ENCODE data around the gene UBN1.

The UBN1 gene

DNA sequence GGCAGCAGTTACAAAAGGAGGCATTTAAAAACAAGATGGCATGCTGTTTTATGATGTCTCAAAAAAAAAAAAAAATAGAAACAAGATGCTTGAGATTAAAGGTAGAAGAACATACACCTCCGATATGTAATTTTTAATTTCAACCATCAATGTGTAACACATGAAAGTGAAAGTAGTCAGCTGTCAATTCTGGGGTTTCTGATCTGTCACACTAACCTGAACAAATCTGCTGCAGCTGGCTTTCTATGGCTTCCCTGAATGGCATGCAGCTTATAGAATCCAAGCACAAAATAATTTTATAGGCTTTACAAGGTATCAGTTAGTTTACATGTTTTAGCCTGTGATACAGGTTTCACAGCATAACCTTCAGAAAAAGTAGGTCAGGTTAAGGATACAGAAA, 13.7 kb upstream of the UBN1 start:
- Histone ChIP-seq H3K4me3 (ENCODE audit: insufficient read depth, low read length, poor library complexity, severe bottlenecking) (no peak overlapping the region), H4K20me1 (ENCODE audit: low read depth, low read length) (no peaks in the 10 kb centered on the region; the same call in 1 of the 2 replicates), H3F3A (ENCODE audit: insufficient read depth) (no peaks in the 10 kb centered on the region), H3K9ac (ENCODE audit: low read length) (no peak overlapping the region), H3K9me2 (replicated peaks; ENCODE audit: insufficient read depth, low read length) (no peaks in the 10 kb centered on the region), H3K4me2 (ENCODE audit: low read depth, low read length, poor library complexity, severe bottlenecking) (no peak overlapping the region), H3K79me2 (ENCODE audit: insufficient read depth, low read length) (0 out of 2 replicates have a peak, but pooled peaks cover 19% of the 10 kb centered on the region), H3K27ac (ENCODE audit: low read depth, low read length) (no peak overlapping the region), H3K27me3 (ENCODE audit: low read length) (no peaks in the 10 kb centered on the region), H3K9me3 (ENCODE audit: insufficient read depth, low read length) (no peaks in the 10 kb centered on the region), H2AFZ (ENCODE audit: low read depth, low read length, severe bottlenecking) (no peak overlapping the region), H3K36me3 (ENCODE audit: low read length) (peaks cover 15% of the 10 kb centered on the region; the same call in 1 of the 2 replicates)
- TF ChIP-seq CTCF (IDR thresholded peaks at IDR 0.05; ENCODE audit: insufficient read depth, low read length, poor library complexity, severe bottlenecking) (no peak), EZH2phosphoT487 (conservative IDR thresholded peaks at IDR 0.05; ENCODE audit: low read length) (no peak)

DNA sequence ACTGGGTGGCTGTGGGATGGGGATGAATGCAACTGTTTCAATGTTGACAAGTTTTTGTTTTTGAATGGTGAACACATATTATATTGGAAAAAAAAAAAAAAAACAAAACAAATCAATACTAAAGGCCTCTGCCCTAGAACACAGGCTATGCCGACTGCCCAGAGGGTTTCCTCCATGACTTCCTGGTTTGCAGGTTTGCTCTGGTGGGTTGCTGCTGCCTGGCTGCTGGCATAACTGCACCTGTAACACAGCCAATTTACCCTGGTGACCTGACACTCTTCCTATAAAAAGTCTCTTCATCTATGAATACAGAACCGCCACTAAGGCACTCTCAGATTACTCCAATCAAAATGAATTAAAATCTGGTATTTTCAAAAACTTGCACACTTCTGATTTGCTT, 10.6 kb upstream of the UBN1 start:
- no peak overlapping the region for H3K4me2 ChIP-seq (ENCODE audit: low read depth, low read length, poor library complexity, severe bottlenecking)
- H3K9me2 ChIP-seq (replicated peaks; ENCODE audit: insufficient read depth, low read length) = no peaks in the 10 kb centered on the region
- H3K27ac ChIP-seq (ENCODE audit: low read depth, low read length) = no peak overlapping the region
- H2AFZ ChIP-seq (ENCODE audit: low read depth, low read length, severe bottlenecking) = no peak overlapping the region
- TF ChIP-seq EZH2phosphoT487 (conservative IDR thresholded peaks at IDR 0.05; ENCODE audit: low read length) (no peak), CTCF (IDR thresholded peaks at IDR 0.05; ENCODE audit: insufficient read depth, low read length, poor library complexity, severe bottlenecking) (no peak)
- no peaks in the 10 kb centered on the region for H3K27me3 ChIP-seq (ENCODE audit: low read length)
- no peak overlapping the region for H3K4me3 ChIP-seq (ENCODE audit: insufficient read depth, low read length, poor library complexity, severe bottlenecking)
- H3K79me2 ChIP-seq (ENCODE audit: insufficient read depth, low read length) = peaks cover 19% of the 10 kb centered on the region; the same call in 1 of the 2 replicates
- H3F3A ChIP-seq (ENCODE audit: insufficient read depth) = no peaks in the 10 kb centered on the region
- H3K36me3 ChIP-seq (ENCODE audit: low read length) = peaks cover 18% of the 10 kb centered on the region; the same call in 1 of the 2 replicates
- H4K20me1 ChIP-seq (ENCODE audit: low read depth, low read length) = no peaks in the 10 kb centered on the region; the same call in 1 of the 2 replicates
- no peaks in the 10 kb centered on the region for H3K9me3 ChIP-seq (ENCODE audit: insufficient read depth, low read length)
- no peak overlapping the region for H3K9ac ChIP-seq (ENCODE audit: low read length)

GRCh38 chr16:4837733-4838501, 9.4 kb upstream of the UBN1 start:
- Histone ChIP-seq H4K20me1 (ENCODE audit: low read depth, low read length) (no peaks in the 10 kb centered on the region; the same call in 1 of the 2 replicates), H3K27me3 (ENCODE audit: low read length) (no peaks in the 10 kb centered on the region), H3K79me2 (ENCODE audit: insufficient read depth, low read length) (peaks cover 19% of the 10 kb centered on the region; the same call in 1 of the 2 replicates), H3K9me2 (replicated peaks; ENCODE audit: insufficient read depth, low read length) (no peaks in the 10 kb centered on the region), H3K4me3 (ENCODE audit: insufficient read depth, low read length, poor library complexity, severe bottlenecking) (no peak overlapping the region), H3K27ac (ENCODE audit: low read depth, low read length) (no peak overlapping the region), H3K9me3 (ENCODE audit: insufficient read depth, low read length) (no peaks in the 10 kb centered on the region), H3F3A (ENCODE audit: insufficient read depth) (no peaks in the 10 kb centered on the region), H2AFZ (ENCODE audit: low read depth, low read length, severe bottlenecking) (no peak overlapping the region), H3K36me3 (ENCODE audit: low read length) (peaks cover 9% of the 10 kb centered on the region; the same call in 1 of the 2 replicates), H3K9ac (ENCODE audit: low read length) (no peak overlapping the region), H3K4me2 (ENCODE audit: low read depth, low read length, poor library complexity, severe bottlenecking) (no peak overlapping the region)
- TF ChIP-seq CTCF (IDR thresholded peaks at IDR 0.05; ENCODE audit: insufficient read depth, low read length, poor library complexity, severe bottlenecking) = no peak
- TF ChIP-seq EZH2phosphoT487 (conservative IDR thresholded peaks at IDR 0.05; ENCODE audit: low read length) = no peak

Measured in SU-DHL-6 (cell line).